GM12892 (cell line): ENCODE data around the gene DHRSX.
A peak's percentile ranks its signal among the peaks of the same experiment; 100 is the strongest.
"Not testable (repeated sequence)": the region's sequence is repeated elsewhere in the genome, so short reads cannot be mapped to it uniquely, and the experiment has no call there.

Experiments used
- DNase-seq: peaks from one replicate; pipeline ENCODE4 v3.0.0; 2011; ENCODE audit not compliant: insufficient read length
- FAIRE-seq: peaks from 2 replicates; lab custom pipeline; 2011; peaks lifted over from hg19 to GRCh38; lab: Jason Lieb, UNC
- POLR2A ChIP-seq: IDR thresholded peaks from 2 replicates; pipeline ENCODE4 v1.6.1; 2011; ENCODE audit warnings: low read depth, low read length, control low read depth
- POLR2AphosphoS5 ChIP-seq: IDR thresholded peaks from 2 replicates; pipeline ENCODE4 v1.6.1; 2011; ENCODE audit warnings: low read depth, low read length, control low read depth
- TAF1 ChIP-seq: IDR thresholded peaks from 2 replicates; pipeline ENCODE4 v1.6.1; 2011; ENCODE audit warnings: low read depth, mild to moderate bottlenecking, control low read depth, low read length, borderline replicate concordance

The DHRSX gene

DNA sequence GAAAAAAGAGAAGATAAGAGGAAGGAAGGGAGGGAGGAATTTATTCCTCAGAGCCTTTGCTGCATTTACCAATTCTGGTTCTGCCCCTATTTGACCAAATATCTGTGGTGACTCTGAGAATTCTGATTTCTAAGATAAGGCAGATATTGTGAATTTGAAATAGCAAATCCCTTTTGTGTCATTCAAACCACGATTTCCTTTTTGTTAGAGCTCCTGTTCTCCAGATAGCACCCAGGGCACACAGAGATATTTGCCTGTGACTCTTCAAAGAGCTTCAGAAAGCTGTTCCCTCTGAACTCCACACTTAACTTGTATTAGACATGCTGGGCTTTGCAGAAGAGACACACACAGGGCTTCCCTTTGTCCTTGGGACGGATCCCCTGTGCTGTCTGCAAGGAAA lies 272.2 kb downstream of the DHRSX start:
- DNase-seq = no peak
- FAIRE-seq = no peak
- TF ChIP-seq TAF1 (no peak), POLR2A (no peak), POLR2AphosphoS5 (no peak)

DNA sequence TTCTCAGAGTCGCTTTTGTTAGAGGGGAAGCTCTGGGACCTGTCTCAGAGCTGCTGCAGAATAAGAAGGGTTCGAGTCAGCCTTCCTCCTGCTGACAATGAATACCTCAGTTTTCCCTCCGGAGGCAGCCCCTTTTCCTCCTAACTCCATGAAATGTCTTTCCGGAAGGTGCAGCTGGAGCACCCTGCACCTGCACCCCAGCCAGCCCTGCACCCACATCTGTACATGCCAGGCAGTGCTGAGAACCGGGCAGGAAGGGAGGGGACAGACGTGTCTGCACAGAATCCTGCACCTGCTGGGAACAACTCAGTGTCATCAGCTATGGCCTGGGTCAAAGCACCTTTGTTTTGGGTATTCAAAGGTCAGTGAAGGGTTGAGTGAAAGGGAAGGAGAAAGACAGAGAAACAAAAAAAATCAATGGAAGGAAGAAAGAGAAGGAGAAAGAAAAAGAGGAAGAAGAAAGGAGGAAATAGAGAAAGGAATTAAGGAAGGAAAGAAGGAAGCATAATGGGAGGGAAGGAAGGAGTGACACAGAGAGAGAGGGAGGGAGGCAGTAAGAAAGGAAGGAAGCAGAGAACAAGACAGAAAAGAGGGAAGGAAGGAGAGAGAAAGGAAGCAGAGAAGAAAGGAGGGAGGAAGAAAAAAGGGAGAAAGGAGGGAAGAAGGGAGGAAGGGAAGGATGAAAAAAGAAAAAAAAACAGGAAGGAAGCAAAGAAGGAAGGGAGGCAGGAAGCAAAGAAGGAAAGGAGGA lies 273.7 kb downstream of the DHRSX start:
- TF ChIP-seq POLR2A (no peak), TAF1 (no peak), POLR2AphosphoS5 (no peak)
- FAIRE-seq (no peak), DNase-seq (no peak)

DNA sequence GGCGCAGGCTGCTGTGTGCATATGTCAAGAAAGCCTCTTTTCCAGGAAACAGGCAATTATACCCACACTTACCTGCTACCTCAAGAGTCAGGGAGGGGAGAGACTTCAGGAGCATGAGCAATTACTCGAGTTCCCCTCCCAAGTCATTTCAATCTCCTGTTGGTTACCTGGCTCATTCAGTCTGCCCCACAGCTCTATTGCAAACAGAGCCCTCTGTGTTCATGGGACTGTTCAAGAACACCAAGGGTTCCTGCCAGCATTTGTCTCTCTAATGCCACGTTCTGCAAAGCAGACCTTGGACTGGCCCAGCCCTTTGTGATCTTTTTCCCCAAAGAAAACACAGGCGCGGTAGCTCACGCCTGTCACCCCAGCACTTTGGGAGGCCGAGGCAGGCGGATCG lies 274.6 kb downstream of the DHRSX start:
- TF ChIP-seq POLR2A (no peak), POLR2AphosphoS5 (no peak), TAF1 (no peak)
- FAIRE-seq (no peak), DNase-seq (no peak)

DNA sequence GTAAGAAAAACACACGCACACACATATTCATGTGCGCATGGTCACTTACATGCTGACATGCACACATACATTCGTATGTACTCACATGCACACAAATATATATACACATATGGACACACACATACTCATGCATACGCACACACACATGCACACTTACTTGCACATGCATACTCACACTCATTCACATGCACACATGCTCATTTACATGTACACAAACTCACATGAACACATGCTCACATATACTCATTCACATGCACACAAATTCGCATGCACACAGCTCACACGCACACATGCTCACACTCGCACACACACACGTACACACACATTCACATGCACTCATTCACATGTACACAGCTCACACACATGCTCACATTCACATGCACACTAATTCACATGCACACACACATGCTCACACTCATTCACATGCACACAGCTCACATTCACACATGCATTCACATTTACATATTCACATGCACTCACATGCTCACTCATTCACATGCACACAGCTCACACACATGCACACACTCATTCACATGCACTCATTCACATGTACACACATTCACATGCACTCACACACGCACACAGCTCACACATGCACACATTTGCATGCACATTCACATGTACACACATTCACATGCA lies 276.1 kb downstream of the DHRSX start:
- DNase-seq (no peak), FAIRE-seq (peak; percentile 62)
- TF ChIP-seq POLR2A (no peak), TAF1 (no peak), POLR2AphosphoS5 (no peak; the same call in 1 of the 2 replicates)

DNA sequence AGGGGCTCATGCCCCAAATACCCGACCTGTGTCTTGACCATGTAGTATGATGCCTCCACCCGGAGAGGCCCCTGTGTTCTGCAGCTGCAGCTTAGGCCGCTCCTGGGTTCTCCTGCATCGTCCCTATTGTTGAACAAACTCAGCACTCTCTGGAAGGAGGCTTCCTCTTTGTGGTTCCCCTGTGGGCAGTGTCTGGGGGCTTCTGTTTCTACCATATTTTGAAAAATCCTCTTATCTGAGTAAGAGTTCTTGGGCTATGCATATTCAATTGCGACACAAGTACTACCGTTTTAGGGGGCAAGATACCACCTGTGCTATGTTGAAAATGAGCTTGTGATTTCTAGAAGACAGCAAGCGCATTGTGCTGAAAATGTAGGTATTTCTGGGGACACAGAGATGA lies 276.6 kb downstream of the DHRSX start:
- no peak for DNase-seq
- FAIRE-seq = no peak
- TF ChIP-seq TAF1 (no peak), POLR2A (no peak), POLR2AphosphoS5 (no peak)

DNA sequence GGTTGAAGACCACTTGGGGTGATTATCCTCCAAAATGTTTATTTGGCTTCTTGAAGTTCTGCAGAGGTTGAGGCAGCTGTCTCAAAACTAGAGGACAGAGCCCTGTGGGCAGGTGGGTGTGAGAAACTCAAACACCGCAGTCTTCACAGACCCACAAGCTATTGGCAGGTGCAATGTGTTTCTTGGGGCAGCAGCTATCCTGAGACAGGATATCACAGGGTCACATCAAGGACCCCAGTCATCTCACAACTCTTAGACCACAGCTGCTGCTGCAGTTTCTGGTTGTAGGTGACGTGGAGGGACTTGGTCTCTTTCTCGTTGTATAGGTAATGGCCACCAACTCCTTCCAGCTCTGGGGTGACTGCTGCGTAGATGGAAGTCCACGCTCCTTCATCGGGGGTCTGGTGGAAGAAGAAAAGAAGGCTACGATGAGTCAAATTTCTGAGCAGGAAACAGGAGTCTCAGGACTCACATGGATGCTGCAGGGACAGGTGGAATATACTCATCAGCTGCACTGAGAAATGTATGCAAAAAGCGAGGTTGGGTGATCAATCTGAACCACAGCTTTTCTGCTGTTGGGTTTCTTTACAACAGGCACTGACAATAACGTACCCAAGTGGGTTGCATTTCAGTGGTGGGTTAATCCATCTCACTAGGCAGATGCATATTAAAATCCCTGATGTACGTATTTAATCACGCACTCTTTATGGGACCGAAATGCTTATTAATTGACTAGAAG lies 279.8 kb downstream of the DHRSX start:
- no peak for DNase-seq
- FAIRE-seq = no peak
- TF ChIP-seq POLR2A (no peak), POLR2AphosphoS5 (no peak), TAF1 (no peak)

DNA sequence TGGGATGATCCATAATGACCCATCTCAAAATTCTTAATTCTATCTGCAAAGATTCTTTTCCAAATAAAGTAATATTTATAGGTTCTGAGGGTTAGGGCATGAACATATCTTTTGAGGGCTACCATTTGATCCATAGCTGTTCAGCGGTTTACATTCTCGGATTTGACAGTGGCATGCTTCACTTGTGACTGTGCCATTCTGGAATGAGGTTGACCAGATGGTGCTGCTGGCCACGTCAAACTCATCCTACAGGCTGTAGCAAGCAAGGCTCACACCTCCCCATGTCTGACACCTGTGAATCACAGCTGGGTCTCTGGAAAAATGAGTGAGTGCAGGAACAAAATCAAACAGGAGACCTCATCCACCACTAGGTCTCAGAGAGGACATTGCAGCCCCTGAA lies 280.5 kb downstream of the DHRSX start:
- no peak for DNase-seq
- no peak for FAIRE-seq
- TF ChIP-seq POLR2A (no peak), POLR2AphosphoS5 (no peak), TAF1 (no peak)

DNA sequence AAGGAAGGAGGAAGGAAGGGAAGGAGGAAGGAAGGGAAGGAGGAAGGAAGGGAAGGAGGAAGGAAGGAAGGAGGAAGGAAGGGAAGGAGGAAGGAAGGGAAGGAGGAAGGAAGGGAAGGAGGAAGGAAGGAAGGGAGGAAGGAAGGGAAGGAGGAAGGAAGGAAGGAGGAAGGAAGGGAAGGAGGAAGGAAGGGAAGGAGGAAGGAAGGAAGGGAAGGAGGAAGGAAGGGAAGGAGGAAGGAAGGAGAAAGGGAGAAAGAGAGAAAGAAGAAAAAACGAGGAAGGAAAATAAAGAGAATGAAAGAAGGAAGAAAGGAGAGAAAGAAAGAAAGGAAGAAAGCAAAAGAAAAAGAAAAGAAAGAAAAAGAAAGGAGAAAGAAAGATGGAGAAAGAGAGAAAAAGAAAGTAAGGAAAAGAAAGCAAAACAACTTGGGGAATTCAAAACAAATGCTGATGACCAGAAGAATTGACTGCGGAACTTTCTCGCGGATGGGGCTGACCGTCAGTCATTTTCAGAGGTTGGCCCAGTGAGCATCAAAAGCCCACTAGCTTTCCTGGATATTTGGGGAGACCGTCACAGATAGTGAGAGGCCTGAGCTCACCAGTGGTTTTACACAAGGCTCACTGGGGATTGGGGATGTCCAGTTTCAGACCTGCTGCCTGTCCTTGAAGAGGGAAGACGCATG lies 286.5 kb downstream of the DHRSX start:
- FAIRE-seq, DNase-seq: not testable (repeated sequence)

DNA sequence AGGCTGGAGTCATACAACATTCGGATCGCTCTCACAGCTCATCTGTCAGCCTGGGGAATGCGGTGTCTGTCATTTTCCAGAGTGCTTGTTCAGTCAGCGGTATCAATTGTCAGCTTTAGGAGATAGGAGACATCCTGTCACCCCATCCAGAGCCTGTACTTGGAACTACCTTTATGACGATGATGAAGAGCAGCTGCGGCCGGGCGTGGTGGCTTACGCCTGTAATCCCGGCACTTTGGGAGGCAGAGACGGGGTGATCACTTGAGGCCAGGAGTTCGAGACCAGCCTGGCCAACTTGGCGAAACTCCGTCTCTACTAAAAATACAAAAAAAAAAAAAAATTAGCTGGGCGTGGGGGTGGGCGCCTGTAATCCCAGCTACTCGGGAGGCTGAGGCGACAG lies 289.1 kb downstream of the DHRSX start:
- FAIRE-seq, DNase-seq: not testable (repeated sequence)

DNA sequence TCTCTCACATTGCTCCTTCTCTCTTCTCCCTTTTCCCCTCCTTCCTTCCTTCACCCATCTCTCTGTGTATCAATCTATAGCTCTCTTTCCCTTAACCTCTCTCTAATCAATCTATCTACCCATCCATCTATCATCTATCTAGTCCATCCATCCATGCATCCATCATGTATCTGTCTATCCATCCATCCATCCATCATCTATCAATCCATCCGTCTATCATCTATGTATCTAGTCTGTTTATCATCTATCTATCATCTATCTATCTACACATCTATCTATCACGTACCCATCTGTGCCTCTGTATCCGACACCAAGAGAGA lies 307.5 kb downstream of the DHRSX start:
- no peak for TF ChIP-seq TAF1
- TF ChIP-seq POLR2AphosphoS5 = no peak
- TF ChIP-seq POLR2A = no peak
- no peak for FAIRE-seq

DNA sequence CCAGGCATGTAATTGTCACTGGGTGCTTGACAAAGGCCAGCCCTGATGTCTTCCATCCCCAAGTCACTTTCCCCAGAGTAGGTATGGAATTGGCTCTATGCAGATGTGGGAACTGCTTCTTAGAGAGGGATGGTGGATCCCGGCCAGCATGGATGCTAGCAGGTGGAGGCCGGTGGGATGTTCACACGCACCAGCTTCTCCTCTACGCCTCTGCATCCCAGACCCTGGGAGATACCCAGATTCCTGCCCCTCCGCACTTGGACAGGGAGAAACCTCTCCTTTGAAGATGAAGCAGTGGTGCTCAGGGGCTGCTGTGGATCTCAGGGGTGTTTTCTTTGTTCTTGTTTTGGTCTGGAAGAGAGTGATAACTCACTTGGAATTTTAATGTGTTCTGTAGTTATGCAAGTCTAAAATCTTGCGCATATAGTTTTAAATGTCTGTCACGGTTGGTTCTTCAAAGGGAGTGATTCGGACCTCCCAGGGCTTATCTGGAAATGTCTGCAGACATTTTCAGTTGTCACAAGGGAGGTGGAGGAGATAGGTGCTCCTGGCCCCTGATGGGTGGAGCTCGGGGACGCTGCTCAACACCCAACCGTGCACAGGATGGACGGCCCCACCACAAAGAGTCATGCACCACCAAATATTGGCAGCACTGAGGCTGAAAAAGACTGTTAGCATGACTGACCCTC lies 308.0 kb downstream of the DHRSX start:
- no peak for FAIRE-seq
- no peak for TF ChIP-seq POLR2A
- TF ChIP-seq POLR2AphosphoS5 = no peak
- no peak for TF ChIP-seq TAF1
- DNase-seq = no peak

More for the DNA sequence above, 307.5 kb downstream of the DHRSX start:
- no peak for DNase-seq
